WTC11 (cell line): ENCODE results near the gene KRT32. TPM values are rescaled to one million over a fixed set of nuclear protein-coding genes. Genes with fewer than 3 reads are reported as not detected.

ENCODE experiments used
- ATAC-seq: fragments of 200-7000 bp; cut with Tn5 transposase; 2 replicates; pipeline ENCODE4 v1.10.0; 2021; ENCODE audit warnings: mild to moderate bottlenecking, moderate library complexity
- CTCF ChIA-PET: fragments of 300-600 bp; sonication (Branson Sonifier 250); formaldehyde crosslinking; loops from one replicate; lab custom pipeline; 2021; ENCODE audit warnings: antibody characterized with exemption; lab: Charles Lee
- POLR2A ChIA-PET: fragments of 350-600 bp; sonication (Branson Sonifier 250); formaldehyde crosslinking; loops from one replicate; lab custom pipeline; 2021; ENCODE audit warnings: antibody characterized with exemption; lab: Charles Lee
- DNase-seq: peaks from one replicate; pipeline ENCODE4 v3.0.0; 2021; ENCODE audit warnings: low spot score
- H3K27ac Mint-ChIP-seq: 2 replicates; pipeline ENCODE4 v1.8.0; 2021; ENCODE audit warnings: mixed read lengths
- H3K27me3 Mint-ChIP-seq: 2 replicates; pipeline ENCODE4 v1.8.0; 2021; ENCODE audit warnings: low read depth, mild to moderate bottlenecking, moderate library complexity, mixed read lengths
- H3K36me3 Mint-ChIP-seq: 2 replicates; pipeline ENCODE4 v1.8.0; 2021; ENCODE audit warnings: mixed read lengths
- H3K4me1 Mint-ChIP-seq: 2 replicates; pipeline ENCODE4 v1.8.0; 2022; ENCODE audit warnings: mixed read lengths
- H3K4me3 Mint-ChIP-seq: 2 replicates; pipeline ENCODE4 v1.8.0; 2021; ENCODE audit warnings: mild to moderate bottlenecking, moderate library complexity, mixed read lengths
- H3K9me3 Mint-ChIP-seq: 2 replicates; pipeline ENCODE4 v1.8.0; 2021; ENCODE audit warnings: mixed read lengths
- EMX1 ChIP-seq: fragments of 250-450 bp; sonication (Bioruptor Pico); IDR thresholded peaks from 2 replicates; pipeline ENCODE4 v1.8.0; 2021; ENCODE audit warnings: mild to moderate bottlenecking
- ESRRA ChIP-seq: sonication (generic); formaldehyde crosslinking; IDR thresholded peaks from 2 replicates; pipeline ENCODE4 v1.8.1; 2022; ENCODE audit warnings: mild to moderate bottlenecking, missing genetic modification reagents, borderline replicate concordance
- FOXP1 ChIP-seq: sonication (generic); formaldehyde crosslinking; IDR thresholded peaks from 2 replicates; pipeline ENCODE4 v1.8.0; 2022; ENCODE audit warnings: missing genetic modification reagents, mild to moderate bottlenecking, moderate library complexity, borderline replicate concordance
- TEAD1 ChIP-seq: sonication (generic); formaldehyde crosslinking; IDR thresholded peaks from 2 replicates; pipeline ENCODE4 v1.8.0; 2022; ENCODE audit warnings: mild to moderate bottlenecking, missing genetic modification reagents
- ZBTB21 ChIP-seq: sonication (generic); formaldehyde crosslinking; IDR thresholded peaks from 2 replicates; pipeline ENCODE4 v1.8.1; 2023; ENCODE audit warnings: mild to moderate bottlenecking, missing genetic modification reagents, borderline replicate concordance
- ZNF138 ChIP-seq: sonication (generic); formaldehyde crosslinking; conservative IDR thresholded peaks from 2 replicates; pipeline ENCODE4 v1.8.1; 2022; ENCODE audit warnings: mild to moderate bottlenecking, moderate library complexity, missing genetic modification reagents
- ZNF671 ChIP-seq: fragments of 250-450 bp; sonication (Bioruptor Pico); IDR thresholded peaks from 2 replicates; pipeline ENCODE4 v1.8.0; 2021; ENCODE audit warnings: mild to moderate bottlenecking
- total RNA-seq: library from RNA; stranded (reverse); gene quantifications from 3 replicates; pipeline ENCODE4 v1.2.3, GENCODE V29; 2021
- TF ChIP-seq, protein P1 (sequence below): fragments of 250-450 bp; sonication (Bioruptor Pico); IDR thresholded peaks from 2 replicates; pipeline ENCODE4 v1.9.0; 2021; ENCODE audit warnings: mild to moderate bottlenecking, borderline replicate concordance
- TF ChIP-seq, protein P2 (sequence below): sonication (generic); formaldehyde crosslinking; IDR thresholded peaks from 2 replicates; pipeline ENCODE4 v1.8.0; 2023; ENCODE audit warnings: mild to moderate bottlenecking, missing genetic modification reagents
- TF ChIP-seq, protein P3 (sequence below): sonication (generic); formaldehyde crosslinking; conservative IDR thresholded peaks from 2 replicates; pipeline ENCODE4 v1.8.1; 2022; ENCODE audit warnings: mild to moderate bottlenecking, missing genetic modification reagents
- TF ChIP-seq, protein P4 (sequence below): sonication (generic); formaldehyde crosslinking; IDR thresholded peaks from 2 replicates; pipeline ENCODE4 v1.8.0; 2023; ENCODE audit warnings: missing genetic modification reagents
- TF ChIP-seq, protein P5 (sequence below): sonication (generic); formaldehyde crosslinking; IDR thresholded peaks from 2 replicates; pipeline ENCODE4 v1.8.1; 2022; ENCODE audit warnings: low read depth, mild to moderate bottlenecking, moderate library complexity, missing genetic modification reagents, borderline replicate concordance

Gene KRT32
- total RNA-seq, 1 experiment from 2014 or later = not detected

DNA sequence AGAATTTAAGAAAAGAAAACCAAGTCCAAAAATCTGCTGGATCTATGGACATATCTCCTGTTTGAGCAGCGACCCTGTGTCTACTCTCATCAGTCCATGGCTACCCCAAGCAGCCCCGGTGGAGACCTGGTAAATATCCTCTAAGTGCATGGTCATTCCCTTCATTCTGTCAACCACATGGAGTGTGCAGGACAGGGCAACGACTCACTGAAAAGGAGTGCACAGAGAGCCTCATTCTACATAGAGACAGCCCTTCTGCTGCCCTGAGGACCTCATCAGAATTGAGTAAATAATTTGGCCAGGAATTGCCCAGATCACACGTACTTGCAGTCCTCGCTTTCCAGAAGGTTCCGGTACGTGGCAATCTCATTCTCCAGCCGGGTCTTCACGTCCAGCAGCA, 29.4 kb downstream of the KRT32 start (continued):
- TF ChIP-seq, protein P1, sequence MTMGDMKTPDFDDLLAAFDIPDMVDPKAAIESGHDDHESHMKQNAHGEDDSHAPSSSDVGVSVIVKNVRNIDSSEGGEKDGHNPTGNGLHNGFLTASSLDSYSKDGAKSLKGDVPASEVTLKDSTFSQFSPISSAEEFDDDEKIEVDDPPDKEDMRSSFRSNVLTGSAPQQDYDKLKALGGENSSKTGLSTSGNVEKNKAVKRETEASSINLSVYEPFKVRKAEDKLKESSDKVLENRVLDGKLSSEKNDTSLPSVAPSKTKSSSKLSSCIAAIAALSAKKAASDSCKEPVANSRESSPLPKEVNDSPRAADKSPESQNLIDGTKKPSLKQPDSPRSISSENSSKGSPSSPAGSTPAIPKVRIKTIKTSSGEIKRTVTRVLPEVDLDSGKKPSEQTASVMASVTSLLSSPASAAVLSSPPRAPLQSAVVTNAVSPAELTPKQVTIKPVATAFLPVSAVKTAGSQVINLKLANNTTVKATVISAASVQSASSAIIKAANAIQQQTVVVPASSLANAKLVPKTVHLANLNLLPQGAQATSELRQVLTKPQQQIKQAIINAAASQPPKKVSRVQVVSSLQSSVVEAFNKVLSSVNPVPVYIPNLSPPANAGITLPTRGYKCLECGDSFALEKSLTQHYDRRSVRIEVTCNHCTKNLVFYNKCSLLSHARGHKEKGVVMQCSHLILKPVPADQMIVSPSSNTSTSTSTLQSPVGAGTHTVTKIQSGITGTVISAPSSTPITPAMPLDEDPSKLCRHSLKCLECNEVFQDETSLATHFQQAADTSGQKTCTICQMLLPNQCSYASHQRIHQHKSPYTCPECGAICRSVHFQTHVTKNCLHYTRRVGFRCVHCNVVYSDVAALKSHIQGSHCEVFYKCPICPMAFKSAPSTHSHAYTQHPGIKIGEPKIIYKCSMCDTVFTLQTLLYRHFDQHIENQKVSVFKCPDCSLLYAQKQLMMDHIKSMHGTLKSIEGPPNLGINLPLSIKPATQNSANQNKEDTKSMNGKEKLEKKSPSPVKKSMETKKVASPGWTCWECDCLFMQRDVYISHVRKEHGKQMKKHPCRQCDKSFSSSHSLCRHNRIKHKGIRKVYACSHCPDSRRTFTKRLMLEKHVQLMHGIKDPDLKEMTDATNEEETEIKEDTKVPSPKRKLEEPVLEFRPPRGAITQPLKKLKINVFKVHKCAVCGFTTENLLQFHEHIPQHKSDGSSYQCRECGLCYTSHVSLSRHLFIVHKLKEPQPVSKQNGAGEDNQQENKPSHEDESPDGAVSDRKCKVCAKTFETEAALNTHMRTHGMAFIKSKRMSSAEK (CRISPR knock-in tag) = no peak
- TF ChIP-seq, protein P2, sequence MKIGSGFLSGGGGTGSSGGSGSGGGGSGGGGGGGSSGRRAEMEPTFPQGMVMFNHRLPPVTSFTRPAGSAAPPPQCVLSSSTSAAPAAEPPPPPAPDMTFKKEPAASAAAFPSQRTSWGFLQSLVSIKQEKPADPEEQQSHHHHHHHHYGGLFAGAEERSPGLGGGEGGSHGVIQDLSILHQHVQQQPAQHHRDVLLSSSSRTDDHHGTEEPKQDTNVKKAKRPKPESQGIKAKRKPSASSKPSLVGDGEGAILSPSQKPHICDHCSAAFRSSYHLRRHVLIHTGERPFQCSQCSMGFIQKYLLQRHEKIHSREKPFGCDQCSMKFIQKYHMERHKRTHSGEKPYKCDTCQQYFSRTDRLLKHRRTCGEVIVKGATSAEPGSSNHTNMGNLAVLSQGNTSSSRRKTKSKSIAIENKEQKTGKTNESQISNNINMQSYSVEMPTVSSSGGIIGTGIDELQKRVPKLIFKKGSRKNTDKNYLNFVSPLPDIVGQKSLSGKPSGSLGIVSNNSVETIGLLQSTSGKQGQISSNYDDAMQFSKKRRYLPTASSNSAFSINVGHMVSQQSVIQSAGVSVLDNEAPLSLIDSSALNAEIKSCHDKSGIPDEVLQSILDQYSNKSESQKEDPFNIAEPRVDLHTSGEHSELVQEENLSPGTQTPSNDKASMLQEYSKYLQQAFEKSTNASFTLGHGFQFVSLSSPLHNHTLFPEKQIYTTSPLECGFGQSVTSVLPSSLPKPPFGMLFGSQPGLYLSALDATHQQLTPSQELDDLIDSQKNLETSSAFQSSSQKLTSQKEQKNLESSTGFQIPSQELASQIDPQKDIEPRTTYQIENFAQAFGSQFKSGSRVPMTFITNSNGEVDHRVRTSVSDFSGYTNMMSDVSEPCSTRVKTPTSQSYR (CRISPR knock-in tag) = no peak
- TF ChIP-seq ZNF138 (CRISPR knock-in tag) (no peak), EMX1 (CRISPR knock-in tag) (no peak), TEAD1 (CRISPR knock-in tag) (no peak), FOXP1 (CRISPR knock-in tag) (no peak)
- TF ChIP-seq, protein P3, sequence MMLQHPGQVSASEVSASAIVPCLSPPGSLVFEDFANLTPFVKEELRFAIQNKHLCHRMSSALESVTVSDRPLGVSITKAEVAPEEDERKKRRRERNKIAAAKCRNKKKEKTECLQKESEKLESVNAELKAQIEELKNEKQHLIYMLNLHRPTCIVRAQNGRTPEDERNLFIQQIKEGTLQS (CRISPR knock-in tag) = no peak
- TF ChIP-seq, protein P4, sequence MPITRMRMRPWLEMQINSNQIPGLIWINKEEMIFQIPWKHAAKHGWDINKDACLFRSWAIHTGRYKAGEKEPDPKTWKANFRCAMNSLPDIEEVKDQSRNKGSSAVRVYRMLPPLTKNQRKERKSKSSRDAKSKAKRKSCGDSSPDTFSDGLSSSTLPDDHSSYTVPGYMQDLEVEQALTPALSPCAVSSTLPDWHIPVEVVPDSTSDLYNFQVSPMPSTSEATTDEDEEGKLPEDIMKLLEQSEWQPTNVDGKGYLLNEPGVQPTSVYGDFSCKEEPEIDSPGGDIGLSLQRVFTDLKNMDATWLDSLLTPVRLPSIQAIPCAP (CRISPR knock-in tag) = no peak

DNA sequence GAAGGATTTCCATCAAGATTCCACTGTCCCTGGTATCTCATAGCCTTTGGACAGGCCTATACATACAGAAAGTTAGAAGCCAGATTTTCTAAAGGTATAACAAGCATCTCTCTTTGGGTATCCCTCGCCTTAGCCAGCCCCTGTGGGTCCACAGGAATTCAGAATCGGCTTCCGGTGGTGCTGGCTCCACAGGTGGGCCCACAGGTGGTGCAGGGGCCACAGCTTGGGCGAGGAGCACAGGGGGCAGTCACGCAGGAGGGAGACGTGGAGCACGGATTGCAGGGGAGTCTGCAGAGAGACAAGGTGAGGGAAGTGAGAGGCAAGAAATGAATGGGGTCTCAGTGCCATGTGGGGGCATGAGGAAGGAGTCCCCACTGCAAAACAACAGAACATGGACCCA, 29.9 kb downstream of the KRT32 start:
- Mint-ChIP-seq H3K36me3 (no peaks in the 10 kb centered on the region), H3K27me3 (peaks cover 6% of the 10 kb centered on the region), H3K27ac (no peak overlapping the region), H3K4me1 (no peaks in the 10 kb centered on the region), H3K4me3 (no peak overlapping the region), H3K9me3 (peaks cover 7% of the 10 kb centered on the region)
- TF ChIP-seq, protein P5, sequence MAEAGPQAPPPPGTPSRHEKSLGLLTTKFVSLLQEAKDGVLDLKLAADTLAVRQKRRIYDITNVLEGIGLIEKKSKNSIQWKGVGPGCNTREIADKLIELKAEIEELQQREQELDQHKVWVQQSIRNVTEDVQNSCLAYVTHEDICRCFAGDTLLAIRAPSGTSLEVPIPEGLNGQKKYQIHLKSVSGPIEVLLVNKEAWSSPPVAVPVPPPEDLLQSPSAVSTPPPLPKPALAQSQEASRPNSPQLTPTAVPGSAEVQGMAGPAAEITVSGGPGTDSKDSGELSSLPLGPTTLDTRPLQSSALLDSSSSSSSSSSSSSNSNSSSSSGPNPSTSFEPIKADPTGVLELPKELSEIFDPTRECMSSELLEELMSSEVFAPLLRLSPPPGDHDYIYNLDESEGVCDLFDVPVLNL (CRISPR knock-in tag) = no peak
- TF ChIP-seq ZBTB21 = no peak
- ATAC-seq (no peak), DNase-seq (no peak)
- POLR2A ChIA-PET = no interaction called here
- CTCF ChIA-PET = interaction anchor here (1.2 kb wide), 1 partner anchor 29 kb away, joined by 3 read pairs; no protein-coding TSS in a partner anchor

DNA sequence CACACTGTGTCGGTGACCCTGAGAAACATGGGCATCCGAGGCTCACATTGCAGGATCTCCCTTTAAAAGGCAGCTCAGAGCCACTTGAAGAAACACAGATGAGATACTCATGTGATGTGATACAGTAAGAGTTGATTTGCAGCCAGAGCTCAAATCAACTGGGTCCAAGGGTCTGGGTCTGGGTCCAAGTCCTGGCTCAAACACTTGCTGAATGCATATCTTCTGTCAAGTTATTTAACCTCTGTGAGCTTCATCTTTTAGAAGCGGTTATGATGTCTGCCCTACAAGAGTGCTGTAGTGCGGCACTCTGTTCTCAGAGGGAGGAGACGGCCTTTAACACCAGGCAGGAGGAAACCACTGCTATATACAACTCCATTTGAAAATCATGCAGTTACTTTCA, 32.8 kb downstream of the KRT32 start:
- DNase-seq (no peak), ATAC-seq (no peak)
- ChIA-PET CTCF (interaction anchor here (2.8 to 3.3 kb wide), 2 partner anchors 17 to 115 kb away, joined by 12 to 22 read pairs; no protein-coding TSS in a partner anchor), POLR2A (no interaction called here)
- no peaks in the 10 kb centered on the region for H3K4me1 Mint-ChIP-seq
- no peak overlapping the region for H3K4me3 Mint-ChIP-seq
- no peak overlapping the region for H3K27ac Mint-ChIP-seq
- no peaks in the 10 kb centered on the region for H3K36me3 Mint-ChIP-seq
- no peaks in the 10 kb centered on the region for H3K9me3 Mint-ChIP-seq
- TF ChIP-seq, protein P4 (CRISPR knock-in tag) = no peak
- TF ChIP-seq ZNF671 (CRISPR knock-in tag) (no peak), ESRRA (CRISPR knock-in tag) (no peak)
- H3K27me3 Mint-ChIP-seq = no peaks in the 10 kb centered on the region
